RKO (cell line): Measurements from ENCODE around the gene GMPPA.

ENCODE experiments used
- DNase-seq: peaks from one replicate; pipeline ENCODE4 v3.0.0-alpha.2; 2016; ENCODE audit warnings: low spot score

Gene GMPPA

DNA sequence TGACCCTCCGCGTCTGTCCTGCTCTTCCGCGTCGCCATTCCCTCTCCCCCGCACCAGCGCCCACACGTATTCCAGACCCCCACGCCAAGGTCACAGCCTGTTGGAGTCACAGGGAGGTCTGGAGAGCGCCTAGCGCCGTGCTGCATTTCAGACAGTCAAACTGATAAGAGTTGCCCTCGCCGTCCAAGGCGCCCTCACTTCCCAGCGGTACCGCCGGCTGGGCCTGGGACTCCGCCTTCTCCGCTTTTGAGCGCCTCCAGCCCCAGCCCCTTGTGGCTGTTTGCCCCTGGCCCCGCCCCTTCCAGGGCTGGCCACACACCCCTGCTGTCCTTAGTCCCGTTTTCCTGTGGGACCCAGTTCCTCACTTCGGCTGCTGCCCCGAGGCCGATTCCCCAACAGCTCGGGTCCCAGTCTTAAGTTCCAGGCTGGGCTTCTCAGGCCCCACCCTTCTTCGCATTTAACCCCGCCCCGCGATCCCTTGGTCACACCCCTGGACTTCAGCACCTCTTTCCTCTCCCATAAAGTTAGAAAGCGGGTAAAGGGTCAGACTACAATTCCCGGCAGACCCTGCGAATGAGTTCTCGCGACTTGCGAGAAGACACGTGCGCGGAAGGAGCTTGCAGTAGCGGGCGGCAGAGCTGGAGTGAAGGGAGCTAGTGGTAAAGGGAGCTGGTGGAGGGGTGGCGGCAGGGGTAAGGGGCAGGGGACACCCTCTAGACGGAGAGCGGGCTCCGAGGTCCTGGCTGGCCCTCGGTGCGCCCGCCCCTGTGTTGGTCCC lies at the start of gene GMPPA:
GMPPA (plus strand) TSS at position 612 of the 778 bp plus-strand sequence. CDS start 1,085 bp downstream, outside the sequence.
- DNase-seq, result peak; percentile 99

DNA sequence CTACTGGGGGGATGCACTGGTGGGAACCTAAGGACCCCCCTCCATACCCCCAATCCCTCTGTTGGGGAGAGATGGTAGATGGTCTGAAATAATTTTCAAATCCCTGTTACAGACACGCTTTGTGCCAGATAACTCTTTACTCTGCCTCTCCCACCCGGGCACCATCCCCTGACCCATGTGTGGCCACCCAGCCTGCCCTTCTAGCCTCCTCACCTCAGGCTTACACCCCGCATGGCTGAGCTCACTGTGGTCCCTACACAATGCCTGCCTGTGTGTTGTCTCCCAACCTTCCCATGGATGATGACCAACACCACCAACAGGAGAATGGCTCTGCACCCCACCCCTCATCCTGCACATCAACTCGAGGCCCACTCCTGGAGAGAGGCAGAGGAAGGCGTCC lies 49.1 kb upstream of the GMPPA start:
- no peak for DNase-seq

DNA sequence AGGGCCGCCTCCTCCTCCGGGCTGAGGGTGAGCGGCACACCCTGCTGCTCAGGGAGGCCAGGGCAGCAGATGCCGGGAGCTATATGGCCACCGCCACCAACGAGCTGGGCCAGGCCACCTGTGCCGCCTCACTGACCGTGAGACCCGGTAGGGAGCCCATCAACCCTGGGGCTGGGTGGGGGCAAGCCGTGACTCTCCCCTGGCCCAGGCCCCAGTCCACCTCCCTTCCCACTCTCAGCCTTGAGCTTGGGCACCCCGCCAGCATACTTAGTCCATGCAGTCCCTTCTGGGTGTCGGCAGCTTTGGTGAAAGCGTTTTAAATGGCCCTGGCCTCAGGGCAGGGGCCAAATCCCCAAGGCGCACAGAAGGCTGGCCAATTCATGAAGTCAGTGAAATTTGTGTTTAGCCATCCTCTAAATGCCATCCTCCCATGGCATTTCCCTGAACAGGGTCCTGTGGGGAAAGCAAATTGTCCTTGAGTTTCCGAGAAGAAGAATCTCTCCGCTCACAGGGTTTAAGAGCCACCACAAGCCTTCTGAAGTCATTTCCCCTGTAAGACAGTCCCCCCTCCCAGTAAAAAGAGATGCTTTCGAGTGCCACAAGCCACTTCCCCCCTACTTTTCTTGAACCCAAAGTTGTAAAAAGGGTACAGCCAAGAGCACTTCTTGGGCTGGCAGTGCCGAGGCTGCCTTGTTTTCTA lies 46.9 kb upstream of the GMPPA start:
- DNase-seq, result no peak

DNA sequence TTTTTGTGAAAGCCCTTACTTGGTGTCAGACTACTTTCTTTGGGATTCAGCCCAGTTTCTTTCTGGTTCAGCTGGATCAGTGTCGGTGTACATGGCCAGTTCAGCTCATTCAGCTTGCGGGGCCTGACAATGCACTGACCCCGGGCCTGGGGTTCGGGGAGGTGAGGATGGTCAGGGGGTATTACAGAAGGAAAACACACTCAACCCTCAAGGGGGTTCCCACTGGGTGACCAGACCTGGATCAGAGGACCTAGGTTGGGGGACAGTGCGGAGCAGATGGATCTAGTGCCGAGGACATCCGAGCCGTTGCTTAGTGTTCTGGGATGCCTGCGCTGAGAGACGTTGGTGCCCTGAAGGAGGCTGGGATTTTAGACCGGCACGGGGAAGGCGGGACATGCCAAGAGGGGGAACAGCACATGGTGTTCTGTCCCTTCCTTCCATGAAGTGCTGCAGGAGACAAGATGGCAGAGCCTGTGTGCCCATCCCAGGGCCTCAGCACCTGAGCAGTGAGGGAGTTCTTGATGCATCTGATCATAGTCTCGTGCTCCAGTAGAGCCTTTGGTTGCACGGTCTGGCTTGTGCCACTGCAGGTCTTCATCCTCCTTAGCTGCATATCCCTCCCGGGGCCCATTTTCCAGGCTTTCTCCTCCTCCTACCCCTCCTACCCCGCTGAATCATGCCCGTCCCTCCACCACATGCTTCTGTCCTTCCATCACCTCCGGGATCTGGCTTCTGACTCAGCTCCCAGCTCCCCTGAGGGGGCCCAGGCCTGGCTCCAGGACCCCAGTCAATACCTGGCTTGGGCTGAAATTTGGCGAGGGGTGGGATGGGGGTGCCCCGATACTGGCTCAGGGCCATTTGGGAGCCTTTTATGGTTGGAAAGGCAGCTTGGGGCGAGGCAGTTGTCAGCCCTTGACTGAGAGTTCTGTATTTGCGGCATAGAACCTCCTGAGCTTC lies 46.1 kb upstream of the GMPPA start:
- DNase-seq, result peak; percentile 55

DNA sequence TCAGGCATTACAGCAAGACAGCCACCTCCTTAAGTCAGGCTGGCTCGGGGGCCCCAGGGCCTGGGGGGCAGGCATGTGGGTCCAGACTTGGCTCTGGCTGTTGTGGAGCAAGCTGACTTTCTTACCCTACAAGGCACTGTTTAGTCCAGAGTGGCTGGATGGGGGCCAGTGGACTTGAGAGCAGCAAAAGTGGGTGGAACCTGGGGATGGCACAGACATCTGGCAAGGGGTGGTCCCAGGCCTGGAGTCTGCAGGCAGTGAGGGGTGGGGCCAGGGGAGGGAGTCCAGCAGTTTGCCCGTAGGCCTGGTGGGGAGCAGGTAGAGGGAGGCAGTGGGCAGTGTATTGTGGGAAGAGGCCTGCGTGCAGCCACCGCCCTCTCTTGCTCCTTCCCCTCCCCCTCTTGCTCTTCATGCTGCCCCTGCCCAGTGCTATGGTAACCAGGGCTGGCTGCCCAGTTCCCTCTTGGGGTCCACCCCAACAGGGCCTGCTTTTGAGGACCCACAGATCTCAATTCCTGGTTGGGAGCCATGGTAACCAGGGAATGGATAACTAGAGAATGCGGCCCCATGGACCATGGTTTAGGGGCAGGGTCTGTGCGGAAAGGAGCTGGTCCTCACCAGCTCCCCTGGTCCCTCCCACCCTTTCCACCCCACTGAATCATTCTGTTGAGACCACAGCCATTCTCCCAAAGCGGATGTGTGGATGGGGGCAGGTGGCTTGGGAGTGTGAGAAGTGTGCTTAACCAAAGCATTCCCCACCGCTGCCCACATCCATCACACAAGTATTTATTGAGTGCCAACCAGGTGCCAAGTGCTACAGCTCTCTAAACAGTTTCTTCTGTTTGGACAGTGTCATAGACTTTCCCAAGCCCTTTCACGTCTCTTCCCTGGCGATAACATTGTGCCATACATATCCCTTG lies 44.8 kb upstream of the GMPPA start:
- DNase-seq, result no peak

DNA sequence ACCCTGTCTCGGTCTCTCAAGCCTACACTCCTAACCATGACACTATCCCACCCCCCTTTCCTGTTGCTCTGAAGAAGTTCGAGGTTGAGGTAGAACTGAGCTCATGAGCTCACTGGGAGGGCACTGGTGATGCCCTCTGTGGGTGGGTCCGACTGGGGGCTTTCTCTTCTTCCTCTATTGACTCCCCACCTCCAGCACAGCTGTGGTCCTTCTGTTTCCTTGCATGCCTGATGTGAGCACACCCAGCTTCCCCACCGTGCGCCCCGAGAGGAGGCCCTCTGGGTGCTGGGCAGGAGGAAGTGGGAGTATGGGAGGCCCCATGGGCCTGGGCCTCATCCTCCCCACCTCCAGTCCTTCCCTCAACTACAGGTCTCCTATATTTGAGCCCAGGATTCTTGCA lies 43.1 kb upstream of the GMPPA start:
- DNase-seq, result no peak

DNA sequence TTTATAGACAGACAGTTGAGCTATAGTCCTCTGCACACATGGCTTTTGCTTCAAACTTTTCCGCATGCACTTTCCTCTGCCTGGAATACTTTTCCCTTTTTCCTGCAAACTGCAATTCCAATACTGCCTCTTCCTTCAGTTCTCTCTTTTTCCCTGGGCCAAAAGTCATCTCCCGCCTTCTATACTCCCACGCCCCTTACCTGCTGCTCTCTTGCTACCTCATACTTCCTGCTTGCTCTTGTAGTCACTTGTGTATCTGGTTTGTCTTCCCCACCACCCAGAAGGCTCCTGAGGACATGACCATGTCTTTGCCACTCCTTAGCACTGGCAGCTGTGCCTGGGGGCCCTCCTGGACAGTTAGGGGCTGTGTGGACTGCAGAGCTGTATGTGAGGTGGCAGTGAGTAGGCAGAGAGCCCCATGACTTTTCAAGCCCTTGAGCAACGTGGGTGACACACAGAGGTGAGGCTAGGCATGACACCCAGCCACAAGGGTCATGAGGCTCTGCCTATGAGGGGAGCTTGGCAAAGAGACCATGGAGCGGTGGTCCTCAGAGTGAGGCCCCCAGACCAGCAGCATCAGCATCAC lies 40.8 kb upstream of the GMPPA start:
- peak; percentile 58 for DNase-seq

DNA sequence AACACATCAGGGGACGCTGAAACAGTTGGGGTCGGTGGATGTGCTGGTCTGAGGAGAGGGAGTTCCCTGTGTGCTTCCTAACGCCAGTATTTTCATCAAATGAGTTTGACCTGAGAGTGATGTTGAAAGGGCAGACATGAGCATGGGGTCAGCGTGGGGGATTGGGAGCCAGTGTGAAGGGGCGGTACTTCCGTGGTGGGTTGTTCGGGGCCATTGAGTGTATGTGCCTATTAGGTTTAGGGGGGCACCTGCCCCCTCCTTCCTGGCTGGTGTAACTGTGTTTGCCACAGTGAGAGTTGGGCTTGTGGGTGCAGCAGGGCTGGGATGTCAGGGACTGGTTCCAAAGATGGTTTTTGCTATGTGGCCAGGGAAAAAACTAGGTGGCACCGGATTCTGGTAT lies 39.7 kb upstream of the GMPPA start:
- no peak for DNase-seq

DNA sequence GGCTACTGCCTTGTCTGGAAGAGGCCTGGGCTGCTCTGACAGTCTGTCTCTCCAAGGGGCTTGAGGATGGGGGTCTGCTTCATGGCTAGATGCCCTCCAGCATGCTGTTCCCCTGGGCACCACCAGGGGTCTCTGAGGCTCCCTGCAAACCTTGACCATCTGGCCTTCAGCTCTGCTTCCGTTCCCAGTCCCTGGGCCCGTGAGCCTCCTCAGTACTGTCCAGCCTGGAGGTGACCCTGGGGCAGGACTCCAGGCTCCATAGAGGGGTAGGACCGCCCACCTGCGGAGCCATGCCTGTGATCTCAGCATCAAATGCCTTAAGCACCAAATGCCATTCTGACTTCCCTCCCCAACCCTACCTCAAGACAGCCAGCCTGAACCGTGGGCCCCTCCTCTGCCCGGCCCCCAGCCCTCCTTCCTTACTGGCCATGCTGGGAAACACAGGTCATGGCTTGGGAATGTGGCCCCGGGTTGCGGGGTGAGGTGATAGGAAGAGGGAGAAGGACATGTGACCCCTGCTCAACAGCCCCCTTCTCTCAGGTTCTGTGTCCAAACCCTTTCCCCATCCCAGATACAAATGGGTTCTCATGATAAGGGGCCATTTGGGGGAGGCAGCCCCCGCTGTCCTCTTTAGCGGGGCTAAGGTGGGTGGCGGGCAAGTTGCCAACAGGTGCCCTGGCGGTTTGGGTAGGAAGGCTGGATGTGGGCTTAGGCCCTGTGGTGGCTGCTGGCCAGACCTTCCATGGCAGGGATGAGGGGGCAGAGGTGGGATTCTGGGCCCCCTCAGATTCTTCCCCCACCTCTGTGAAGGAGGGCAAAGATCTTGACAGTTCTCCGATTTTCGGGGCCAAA lies 39.0 kb upstream of the GMPPA start:
- peak; percentile 63 for DNase-seq

DNA sequence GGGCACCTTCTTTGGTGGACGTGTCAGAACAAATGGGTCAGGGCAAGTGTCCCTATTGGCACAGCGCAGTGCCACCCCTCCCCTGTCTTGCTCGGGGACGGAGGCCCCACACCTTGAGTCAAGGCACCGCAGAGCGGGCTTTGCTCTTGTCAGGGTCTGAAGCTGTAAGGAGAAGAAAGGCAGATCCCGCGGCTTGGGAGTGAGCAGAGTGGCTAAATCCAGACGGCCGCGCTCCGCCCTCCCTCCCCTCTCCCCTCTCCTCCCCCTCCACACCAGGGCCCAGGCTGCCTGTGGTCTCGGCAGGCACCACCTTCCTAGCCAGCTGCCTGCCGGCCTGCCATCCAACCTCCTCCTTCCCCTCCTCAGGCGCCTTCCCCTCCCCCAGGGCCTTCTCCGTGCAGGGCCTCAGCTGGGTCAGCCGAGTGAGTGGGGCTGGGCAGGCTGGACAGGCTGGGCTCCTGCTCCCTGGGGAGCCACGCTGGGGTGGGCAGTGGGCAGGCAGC lies 38.2 kb upstream of the GMPPA start:
- DNase-seq, result no peak

DNA sequence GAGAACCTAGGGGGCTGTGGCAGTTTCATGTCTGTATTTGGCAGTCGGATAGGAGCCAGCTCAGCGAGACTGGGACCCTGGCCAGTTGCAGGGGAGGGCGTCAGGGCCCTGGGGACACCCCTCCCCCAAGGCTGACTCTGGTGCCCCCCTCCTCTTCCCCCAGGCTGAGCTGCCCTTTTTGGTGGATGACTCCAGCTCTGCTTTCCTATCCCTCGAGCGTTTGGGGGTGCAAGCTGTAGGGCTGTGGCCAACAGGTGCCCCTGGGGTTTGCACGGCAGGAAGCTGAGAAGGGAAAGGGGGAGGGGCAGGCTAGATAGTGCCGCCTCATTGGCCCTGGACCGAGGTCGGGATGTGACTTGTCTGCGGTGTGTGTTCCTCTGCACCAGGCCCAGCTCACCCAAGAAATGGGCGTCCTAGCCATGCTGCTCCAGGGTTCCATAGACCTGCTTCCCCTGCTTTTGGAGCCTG lies 37.6 kb upstream of the GMPPA start:
- no peak for DNase-seq

DNA sequence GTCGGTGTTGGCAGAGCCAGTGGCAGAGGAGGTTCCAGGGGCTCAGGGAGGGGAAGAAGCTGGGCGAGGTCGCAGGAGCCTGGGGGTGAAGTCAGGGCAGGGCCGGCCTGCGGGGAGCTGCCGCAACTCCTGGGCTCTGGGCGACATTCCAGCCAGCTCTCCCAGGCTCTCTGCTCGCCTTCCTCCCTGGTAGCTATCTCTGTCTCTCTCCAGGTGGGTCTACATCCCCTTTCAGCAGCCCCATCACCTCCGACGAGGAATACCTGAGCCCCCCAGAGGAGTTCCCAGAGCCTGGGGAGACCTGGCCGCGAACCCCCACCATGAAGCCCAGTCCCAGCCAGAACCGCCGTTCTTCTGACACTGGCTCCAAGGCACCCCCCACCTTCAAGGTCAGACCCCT lies 37.0 kb upstream of the GMPPA start:
- DNase-seq, result no peak

DNA sequence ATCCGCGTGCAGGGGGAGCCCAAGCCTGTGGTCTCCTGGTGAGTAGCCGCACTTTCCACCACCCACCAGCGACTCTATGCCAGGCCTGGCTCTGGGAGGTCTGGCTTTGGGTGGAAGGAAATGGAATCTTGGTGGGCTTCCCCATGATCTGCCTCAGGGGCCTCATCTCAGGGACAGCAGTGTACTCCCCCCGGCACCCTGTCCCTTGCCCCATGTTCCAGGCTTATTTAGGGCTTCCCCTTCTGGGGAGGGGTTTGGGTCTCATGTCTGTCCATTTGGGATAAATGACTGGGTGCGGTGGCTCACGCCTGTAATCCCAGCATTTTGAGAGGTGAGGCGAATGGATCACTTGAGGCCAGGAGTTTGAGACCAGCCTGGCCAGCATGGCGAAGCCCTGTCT lies 36.3 kb upstream of the GMPPA start:
- no peak for DNase-seq

DNA sequence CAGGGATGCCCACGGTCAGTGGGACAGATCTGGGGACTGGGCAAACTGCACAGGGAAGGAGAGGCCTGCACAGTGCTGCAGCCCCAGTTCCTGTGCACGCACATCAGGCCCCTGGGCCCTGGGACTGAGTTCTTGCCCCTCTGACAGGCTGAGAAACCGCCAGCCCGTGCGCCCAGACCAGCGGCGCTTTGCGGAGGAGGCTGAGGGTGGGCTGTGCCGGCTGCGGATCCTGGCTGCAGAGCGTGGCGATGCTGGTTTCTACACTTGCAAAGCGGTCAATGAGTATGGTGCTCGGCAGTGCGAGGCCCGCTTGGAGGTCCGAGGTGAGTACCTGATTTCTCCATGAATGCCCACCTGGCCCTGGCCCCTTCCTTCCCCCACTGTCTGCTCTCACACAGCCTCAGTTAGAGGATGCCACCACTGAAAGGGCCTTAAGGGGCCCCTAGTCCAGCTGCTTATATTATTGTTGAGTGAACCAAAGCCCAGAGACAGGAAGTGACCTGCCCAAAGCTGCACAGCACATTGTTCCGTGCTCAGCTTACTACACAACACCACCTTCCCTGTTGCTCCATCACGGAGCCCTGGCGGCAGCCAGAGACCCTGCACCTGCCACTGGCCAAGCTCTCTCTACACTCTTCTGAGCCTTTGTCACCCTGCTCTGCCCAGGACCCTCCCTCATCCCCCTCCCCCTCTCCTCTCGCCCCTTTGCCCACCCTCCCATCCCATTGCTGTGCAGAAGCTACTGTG lies 34.2 kb upstream of the GMPPA start:
- DNase-seq, result no peak

DNA sequence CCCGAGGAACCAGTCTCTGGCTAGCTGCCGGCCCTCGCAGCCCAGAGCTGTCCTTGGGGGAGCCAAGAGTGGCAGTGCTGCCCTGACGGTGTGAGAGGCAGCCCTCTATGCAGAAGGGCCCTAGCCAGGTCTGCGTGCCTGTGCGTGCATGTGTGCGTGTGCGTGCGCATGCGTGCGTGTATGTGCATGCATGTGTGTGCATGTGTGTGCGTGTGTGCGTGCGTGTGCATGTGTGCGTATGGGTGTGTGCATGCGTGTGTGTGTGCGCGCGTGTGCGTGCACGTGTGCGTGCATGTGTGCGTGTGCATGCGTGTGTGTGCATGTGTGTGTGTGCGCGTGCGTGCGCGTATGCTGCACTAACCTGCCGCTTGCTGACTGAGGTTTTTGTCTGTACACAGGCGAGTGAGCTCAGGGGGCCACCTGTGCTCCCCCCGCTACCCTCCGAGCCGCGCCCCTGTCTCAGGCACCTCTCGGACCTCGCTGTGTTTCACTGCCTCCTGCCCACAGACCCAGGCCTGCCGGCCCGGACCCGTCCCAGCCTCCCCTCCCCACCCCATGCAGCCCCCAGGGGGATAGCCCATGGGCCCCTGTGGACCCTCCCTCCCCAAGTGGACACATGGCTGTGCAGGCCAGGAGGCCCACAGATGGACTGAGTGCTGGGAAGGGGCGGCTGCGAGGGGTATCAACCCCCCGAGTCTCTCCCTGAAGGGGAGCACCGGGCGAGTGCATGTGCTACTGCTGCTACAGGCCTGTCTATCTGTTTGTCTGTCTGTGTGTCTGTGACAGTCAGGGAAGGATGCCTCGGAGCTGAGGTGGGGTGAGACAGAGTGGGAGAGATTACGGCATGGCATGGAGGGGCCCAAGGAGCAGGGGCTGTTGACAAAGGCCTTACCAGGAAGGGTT lies 32.8 kb upstream of the GMPPA start:
- no peak for DNase-seq

DNA sequence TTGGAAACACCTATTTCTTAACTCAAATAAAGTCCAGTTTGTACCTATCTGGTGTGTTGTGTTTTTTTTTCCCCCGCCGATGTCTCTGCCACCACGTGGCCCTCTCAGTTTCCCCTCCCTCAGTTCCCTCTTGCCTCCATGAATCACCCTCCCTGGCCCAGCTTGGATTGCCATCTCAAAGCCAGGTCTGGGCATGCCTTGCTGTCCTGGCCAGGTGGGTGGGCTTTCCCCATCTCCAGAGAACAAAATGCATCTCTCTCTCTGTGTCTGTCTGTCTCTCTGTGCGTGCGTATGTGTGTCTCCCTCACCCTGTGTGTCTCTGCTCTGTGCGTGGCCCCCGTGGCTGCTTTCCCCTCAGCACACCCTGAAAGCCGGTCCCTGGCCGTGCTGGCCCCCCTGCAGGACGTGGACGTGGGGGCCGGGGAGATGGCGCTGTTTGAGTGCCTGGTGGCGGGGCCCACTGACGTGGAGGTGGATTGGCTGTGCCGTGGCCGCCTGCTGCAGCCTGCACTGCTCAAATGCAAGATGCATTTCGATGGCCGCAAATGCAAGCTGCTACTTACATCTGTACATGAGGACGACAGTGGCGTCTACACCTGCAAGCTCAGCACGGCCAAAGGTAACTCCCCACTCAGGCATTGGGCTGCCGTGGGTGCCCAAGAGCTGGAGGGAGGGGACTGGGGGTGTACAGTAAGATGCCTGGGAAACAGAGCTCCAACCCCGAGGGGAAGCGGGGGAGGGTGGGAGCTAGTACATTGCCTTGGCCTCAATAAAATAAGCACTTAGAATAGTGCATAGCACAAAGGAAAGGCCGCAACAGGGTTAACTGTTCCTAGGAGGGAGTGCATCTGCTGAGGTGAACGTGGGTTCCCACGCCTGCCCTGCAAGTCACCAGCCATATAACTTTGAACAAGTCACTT lies 31.6 kb upstream of the GMPPA start:
- DNase-seq, result no peak

DNA sequence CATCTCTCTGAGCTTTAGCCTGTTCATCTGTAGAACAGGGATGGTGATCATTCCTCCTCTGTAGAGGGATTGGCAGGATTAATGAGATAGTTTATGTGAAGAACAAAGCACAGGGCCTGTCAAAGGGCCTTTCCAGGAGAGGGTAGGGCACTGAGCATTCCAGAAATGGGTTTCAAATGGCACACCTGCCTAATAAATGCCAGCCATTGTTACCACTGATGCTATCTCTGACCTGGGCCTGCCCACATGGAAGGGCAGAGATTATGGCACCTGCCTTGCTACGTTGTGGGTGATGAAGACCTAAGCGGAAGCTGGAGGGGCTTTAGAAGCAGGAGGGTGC lies 31.0 kb upstream of the GMPPA start:
- no peak for DNase-seq
